GM19099 (cell line): ENCODE data around the gene NHLRC2.
A peak's percentile ranks its signal among the peaks of the same experiment; 100 is the strongest.

Experiments
- POLR2A ChIP-seq: IDR thresholded peaks from 3 replicates; pipeline ENCODE4 v1.6.1; 2011; ENCODE audit warnings: low read depth; ENCODE audit not compliant: insufficient read length; ENCODE audit errors: extremely low read depth

The NHLRC2 gene

DNA sequence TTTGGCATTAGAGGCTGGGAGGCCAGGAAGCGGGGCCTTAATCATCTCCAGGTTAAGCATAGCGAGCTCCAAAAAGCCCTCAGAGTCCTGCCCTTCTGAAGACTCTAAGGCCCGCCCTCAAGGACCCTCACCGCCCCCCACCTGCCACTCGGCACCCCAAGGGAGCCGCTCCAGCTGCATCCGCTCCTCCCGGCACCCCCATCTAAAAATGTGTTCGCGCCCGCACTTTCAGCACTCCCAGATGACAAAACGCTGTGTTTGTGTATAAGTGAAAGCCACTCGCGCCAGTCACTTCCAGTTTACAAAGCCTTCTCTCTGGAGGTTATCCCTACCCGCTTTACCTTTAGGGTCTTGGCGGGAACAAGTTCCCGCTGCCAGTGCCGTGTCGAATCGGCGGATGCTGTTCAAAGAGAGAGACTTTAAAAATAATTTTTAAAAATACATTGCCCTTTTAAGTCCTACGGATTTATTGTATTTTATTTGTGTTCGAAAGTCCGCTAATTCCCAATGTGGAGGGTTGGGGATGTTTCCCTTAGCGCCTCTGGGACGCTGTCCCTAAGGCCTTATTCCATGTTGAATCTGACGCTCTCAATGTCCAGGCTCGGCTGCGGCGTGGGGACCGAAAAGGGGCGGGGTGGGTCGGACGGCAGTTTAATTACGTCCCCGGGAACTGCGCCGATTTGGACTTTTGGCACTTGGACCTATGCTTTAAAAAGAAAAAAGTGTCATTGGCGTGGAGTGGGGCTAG lies at the start of gene NHLRC2, which contains the start of gene DCLRE1A:
Gene NHLRC2 (plus strand): TSS at position 649 of the 748 bp plus-strand sequence. CDS start 212 bp downstream, outside the sequence.
Gene DCLRE1A (minus strand): TSS at position 70 of the 748 bp plus-strand sequence. CDS start 900 bp downstream, outside the sequence.
- peak; percentile 51 for TF ChIP-seq POLR2A

- no peak for TF ChIP-seq POLR2A
These were observed 48.0 kb upstream of the NHLRC2 start for GRCh38 chr10:113806503-113806902.

- TF ChIP-seq POLR2A: no peak
These were observed 46.3 kb upstream of the NHLRC2 start for GRCh38 chr10:113808168-113808567.

GRCh38 chr10:113819989-113820388 lies 34.5 kb upstream of the NHLRC2 start:
- no peak for TF ChIP-seq POLR2A

DNA sequence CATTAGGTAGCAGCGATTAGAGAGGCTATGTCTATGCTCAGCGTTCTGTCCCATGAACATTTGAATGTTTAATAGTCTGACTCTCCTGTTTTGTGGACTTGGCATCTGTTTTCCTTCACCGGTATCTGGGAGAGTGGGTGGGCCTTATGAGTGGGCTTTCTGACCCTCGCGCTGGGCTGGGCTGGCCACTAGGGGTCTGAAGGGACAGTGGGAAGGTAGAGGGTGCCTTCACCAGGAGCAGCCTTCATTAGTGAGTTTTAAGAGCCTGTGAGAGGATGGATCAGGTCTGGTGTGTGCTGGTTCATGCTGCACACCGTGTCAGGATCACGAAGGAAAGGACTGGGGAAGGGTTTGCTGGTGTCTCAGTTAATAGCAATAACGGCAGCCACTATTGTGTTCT lies 34.0 kb upstream of the NHLRC2 start:
- no peak for TF ChIP-seq POLR2A

DNA sequence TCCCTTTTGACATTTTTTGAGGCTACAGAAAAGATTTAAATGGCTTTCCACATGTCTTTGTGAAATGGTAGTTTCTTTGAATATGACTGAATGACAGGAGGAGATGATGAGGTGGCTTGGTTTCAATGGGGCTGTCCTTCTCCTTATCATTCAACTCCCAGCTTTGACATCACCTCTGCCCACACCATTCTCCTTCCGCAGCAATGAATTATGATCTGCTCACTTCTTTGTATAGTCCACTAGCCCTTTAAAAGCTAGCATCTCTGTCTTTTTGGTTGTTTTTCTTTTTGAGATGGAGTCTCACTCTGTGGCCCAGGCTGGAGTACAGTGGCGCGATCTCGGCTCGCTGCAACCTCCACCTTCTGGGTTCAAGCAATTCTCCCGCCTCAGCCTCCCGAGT lies 32.3 kb upstream of the NHLRC2 start:
- TF ChIP-seq POLR2A: no peak

DNA sequence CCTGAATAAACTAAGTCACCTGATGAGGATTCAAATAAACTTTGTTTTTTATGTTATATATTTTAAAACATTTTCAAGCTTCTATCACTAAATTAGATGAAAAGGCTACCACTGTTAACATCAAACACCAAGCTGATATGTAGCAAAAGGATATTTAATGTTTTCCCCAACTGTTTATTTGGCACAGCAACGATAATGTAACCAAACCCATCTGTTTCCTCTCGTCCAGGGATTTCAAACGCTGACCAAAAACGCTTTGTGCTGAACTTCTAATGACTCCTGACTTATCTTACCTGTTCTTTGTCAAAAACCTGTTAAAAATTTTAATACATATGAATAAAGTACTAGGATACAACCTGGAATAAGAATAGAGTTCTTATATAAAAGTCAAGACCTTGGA lies 31.1 kb upstream of the NHLRC2 start:
- TF ChIP-seq POLR2A: no peak

- no peak for TF ChIP-seq POLR2A
These were observed 28.7 kb upstream of the NHLRC2 start for GRCh38 chr10:113825791-113826190.

- TF ChIP-seq POLR2A: no peak
These were observed 12.3 kb upstream of the NHLRC2 start for GRCh38 chr10:113842171-113842570.

GRCh38 chr10:113843972-113844485 lies 10.4 kb upstream of the NHLRC2 start:
- no peak for TF ChIP-seq POLR2A

DNA sequence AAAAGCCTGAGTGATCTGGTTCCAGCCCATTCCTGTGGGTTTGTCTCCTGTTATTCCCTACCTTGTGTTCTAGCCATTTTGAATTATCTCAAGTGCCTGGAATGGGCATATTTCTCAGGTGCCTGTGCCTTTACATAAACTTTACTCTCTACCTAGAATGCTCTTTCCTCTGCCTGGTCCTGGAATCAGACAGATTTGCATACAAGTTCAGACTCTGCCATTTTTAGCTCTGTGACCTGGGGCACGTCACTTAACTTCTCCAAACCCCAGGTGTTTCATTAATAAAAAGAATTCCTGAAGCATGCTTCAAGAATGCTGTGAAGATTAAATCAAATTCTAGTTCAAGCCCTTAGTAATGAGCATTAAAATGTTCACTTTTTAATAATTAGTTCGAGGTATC lies 8.4 kb upstream of the NHLRC2 start:
- TF ChIP-seq POLR2A: no peak

DNA sequence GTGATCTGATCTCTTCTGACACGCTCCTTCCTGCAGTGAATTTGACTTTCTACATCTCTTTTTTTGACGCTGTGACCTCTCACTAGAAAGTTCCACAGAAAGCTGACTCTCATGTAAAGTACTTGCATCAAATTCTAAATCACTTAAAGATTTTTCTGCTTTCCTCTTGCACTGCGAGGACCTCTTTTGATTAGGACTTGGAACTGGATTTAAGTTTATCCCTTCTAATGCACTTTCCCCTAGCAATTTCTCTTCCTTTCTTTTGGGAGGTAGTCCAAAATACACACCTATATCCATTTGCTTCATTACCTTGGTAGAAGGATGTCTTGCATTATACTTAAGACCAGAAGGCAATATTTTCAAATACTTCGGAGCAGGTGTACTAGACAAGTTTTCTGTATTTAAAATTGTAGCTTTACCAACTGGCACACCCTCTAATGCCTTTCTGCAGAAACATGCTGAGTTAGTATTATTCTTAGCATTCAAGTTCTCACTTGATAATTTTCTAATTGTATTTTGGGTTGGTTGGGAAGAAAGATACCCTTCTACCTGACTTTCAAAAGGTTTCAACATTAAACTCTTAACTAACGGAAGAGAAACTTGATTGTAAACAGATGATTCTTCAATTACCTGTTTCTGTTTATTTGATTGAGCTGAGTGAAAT lies 5.2 kb upstream of the NHLRC2 start:
- TF ChIP-seq POLR2A: no peak

- TF ChIP-seq POLR2A: no peak
These were observed 4.5 kb upstream of the NHLRC2 start for GRCh38 chr10:113849946-113850345.

GRCh38 chr10:113853578-113854012 lies 866 bp upstream of the NHLRC2 start:
- no peak for TF ChIP-seq POLR2A

DNA sequence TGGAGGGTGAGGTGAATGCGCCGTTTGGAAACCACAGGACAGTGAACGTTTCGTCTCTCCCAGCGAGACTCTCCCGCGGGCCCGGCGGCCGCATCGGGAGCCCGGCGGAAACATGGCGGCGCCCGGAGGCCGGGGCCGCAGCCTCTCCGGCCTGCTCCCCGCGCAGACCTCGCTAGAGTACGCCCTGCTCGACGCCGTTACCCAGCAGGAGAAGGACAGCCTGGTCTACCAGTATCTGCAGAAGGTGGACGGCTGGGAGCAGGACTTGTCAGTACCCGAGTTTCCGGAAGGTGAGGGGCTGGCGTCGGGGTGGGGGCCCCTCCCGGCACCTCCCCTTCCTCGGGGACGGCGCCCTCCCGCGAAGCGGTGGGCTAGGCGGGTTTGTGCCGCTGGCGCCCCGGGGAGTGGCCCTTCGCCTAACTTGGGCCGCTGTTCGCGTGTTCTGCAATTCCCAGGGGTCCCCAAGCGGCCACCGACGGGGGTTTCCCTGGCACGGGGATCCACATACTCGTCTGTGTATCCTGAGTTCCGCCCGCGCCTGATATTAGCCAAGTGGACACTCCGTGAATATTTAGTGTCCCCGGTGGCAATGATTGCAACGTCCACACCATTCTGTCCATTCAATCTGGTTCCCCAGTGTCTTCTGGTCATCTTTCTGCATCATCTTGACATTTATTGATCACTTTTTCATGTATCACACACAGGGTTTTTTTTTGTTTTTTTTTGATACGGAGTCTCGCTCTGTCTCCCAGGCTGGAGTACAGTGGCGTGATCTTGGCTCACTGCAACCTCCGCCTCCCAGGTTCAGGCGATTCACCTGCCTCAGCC lies 514 bp downstream of the NHLRC2 start:
- peak; percentile 78 for TF ChIP-seq POLR2A

DNA sequence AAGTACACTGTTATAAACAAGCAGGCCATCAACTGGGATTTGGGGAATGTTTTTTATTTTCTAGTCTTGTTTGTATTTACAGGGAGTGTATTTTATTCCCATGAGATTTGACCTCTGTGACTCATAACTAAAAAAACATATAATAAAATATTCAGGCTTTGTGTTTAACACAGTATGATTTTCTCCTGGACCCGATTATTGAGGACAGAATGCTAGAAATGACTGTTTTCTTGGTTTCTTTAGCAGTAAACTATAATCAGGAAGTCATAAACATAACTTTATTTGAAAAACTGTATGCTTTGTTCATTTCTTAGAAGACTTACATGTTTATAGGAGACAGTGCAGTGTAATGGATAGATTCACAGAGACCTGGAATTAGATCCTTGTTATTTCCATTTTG lies 2.1 kb downstream of the NHLRC2 start:
- TF ChIP-seq POLR2A: no peak

DNA sequence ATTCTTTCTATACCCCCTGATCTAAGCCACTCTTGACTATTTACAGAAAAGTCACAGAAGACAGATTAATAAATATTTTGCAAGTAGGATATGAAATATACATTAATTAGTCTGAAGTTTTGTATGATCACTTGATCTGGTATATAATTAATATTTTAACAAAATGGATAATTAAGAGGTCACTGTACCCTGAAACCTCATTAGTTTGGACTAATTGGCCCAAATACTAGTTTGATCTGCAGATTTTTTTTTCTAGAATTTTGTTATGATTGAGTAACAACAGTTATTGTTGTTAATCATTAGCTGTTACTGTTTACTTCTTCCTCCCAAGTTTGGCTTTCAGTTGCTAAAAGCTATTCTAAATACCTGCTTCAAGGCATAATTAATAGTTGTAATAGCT lies 2.7 kb downstream of the NHLRC2 start:
- no peak for TF ChIP-seq POLR2A
